Measurements from ENCODE around the gene C10orf71.

The C10orf71 gene

GRCh38 chr10:49322371-49323170 is 23.6 kb downstream of the C10orf71 start:
- Mint-ChIP-seq H3K27me3 (peaks cover 16% of the 10 kb centered on the region), H3K4me3 (no peak overlapping the region), H3K4me1 (no peaks in the 10 kb centered on the region), H3K36me3 (no peaks in the 10 kb centered on the region), H3K27ac (no peak overlapping the region), H3K9me3 (no peaks in the 10 kb centered on the region)
- DNase-seq: no peak
- CTCF ChIA-PET: no interaction called here

DNA sequence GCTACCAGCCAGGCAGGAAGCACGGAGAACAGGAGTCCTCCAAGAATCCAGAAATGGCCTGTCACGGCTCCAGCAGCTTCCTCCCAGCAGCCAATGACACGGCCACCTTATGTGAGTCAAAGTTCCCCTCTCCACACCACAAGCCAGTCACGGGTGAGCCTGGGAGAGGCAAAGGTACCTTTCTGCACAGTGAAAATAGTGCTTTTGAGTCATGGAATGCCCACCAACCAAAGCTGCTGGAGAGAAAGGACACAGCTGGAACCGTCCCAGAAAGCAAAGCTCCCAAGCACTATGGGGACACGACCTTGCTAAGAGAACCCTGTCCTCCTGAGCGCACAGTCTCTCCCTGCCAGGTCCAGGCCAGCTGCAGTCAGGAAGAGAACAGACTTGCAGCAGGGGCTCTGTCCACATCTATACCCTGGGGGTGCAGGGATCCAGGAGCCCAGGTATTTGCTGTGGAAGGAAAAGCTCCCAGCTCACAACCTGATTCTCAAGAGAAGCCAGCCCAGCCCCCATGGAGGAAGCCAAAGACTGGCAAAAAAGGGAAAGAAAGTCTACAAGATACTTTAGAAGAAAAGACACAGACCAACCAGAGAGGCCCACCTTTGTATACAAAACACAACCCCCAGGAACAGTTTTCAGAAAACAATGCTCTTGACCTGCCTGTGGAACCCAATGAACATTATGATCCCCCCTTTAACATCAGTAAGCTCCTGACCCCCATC is 24.4 kb downstream of the C10orf71 start:
- DNase-seq: no peak
- H3K36me3 Mint-ChIP-seq: no peaks in the 10 kb centered on the region
- peaks cover 17% of the 10 kb centered on the region for H3K27me3 Mint-ChIP-seq
- CTCF ChIA-PET: no interaction called here
- no peaks in the 10 kb centered on the region for H3K4me1 Mint-ChIP-seq
- no peak overlapping the region for H3K4me3 Mint-ChIP-seq
- H3K27ac Mint-ChIP-seq: no peak overlapping the region
- H3K9me3 Mint-ChIP-seq: no peaks in the 10 kb centered on the region

- no peaks in the 10 kb centered on the region for H3K4me1 Mint-ChIP-seq
- CTCF ChIA-PET: no interaction called here
These were observed 24.9 kb downstream of the C10orf71 start for GRCh38 chr10:49323896-49324270.

GRCh38 chr10:49324711-49325110 is 25.7 kb downstream of the C10orf71 start:
- Mint-ChIP-seq H3K4me3 (no peak overlapping the region), H3K4me1 (no peaks in the 10 kb centered on the region), H3K27ac (no peak overlapping the region), H3K9me3 (no peaks in the 10 kb centered on the region), H3K27me3 (peaks cover 20% of the 10 kb centered on the region), H3K36me3 (no peaks in the 10 kb centered on the region)
- CTCF ChIA-PET: interaction anchor here (0.7 kb wide), 1 partner anchor 50 kb away, joined by 3 read pairs; no protein-coding TSS in a partner anchor
- no peak for DNase-seq

More at GRCh38 chr10:49323896-49324270, 24.9 kb downstream of the C10orf71 start:
- Mint-ChIP-seq H3K9me3 (no peaks in the 10 kb centered on the region), H3K27me3 (peaks cover 17% of the 10 kb centered on the region), H3K4me3 (no peak overlapping the region), H3K27ac (no peak overlapping the region), H3K36me3 (no peaks in the 10 kb centered on the region)
- no peak for DNase-seq

DNA sequence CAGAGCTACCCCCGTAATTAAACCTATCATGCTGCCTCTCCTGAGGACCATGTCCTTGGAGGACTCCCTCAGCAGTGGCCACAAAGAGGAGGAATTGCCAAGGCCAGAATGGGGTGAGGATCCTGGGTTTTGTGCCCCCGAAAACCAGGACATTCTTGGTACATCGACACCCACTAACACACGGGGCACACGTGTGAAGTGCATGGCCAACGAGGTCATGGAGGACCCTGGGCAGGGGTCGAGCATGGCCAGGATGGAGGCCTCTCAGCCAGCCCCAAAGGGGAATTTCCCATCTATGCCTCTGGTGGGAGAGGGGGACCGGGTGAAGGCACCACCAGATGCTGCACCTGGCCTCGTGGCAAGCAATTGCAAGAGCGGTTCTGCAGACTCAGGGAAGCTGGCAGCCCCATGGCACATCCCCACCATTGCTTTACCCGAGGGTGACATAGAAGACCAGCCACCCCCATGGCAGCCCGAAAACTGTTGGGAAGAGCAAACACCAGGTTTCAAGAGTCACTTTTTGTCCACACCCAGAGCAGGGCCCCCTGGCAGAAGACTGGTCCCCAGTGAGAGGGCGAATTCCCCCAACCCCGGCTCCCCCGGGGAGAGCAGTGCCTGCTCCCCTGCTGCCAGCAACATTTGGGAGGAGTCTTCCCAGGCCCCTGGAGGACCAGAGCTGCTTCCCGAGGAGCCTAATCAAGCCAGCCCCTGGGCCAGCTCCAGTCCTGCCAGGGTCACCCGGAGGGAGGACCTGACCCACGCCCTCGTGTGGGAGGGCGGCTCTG is 26.4 kb downstream of the C10orf71 start:
- CTCF ChIA-PET: interaction anchor here (0.7 kb wide), 1 partner anchor 50 kb away, joined by 3 read pairs; no protein-coding TSS in a partner anchor
- Mint-ChIP-seq H3K27me3 (peaks cover 24% of the 10 kb centered on the region), H3K4me3 (no peak overlapping the region), H3K4me1 (no peaks in the 10 kb centered on the region), H3K9me3 (no peaks in the 10 kb centered on the region), H3K36me3 (no peaks in the 10 kb centered on the region), H3K27ac (no peak overlapping the region)
- DNase-seq: no peak

GRCh38 chr10:49325916-49326783 is 27.2 kb downstream of the C10orf71 start:
- no peak for DNase-seq
- Mint-ChIP-seq H3K4me3 (no peak overlapping the region), H3K4me1 (no peaks in the 10 kb centered on the region), H3K27ac (no peak overlapping the region), H3K27me3 (peaks cover 24% of the 10 kb centered on the region), H3K36me3 (no peaks in the 10 kb centered on the region), H3K9me3 (no peaks in the 10 kb centered on the region)
- CTCF ChIA-PET: no interaction called here

GRCh38 chr10:49327036-49327813 is 28.3 kb downstream of the C10orf71 start:
- no peak for DNase-seq
- Mint-ChIP-seq H3K36me3 (no peaks in the 10 kb centered on the region), H3K9me3 (no peaks in the 10 kb centered on the region), H3K4me3 (no peak overlapping the region), H3K4me1 (no peaks in the 10 kb centered on the region), H3K27ac (no peak overlapping the region), H3K27me3 (peaks cover 24% of the 10 kb centered on the region)
- CTCF ChIA-PET: no interaction called here

DNA sequence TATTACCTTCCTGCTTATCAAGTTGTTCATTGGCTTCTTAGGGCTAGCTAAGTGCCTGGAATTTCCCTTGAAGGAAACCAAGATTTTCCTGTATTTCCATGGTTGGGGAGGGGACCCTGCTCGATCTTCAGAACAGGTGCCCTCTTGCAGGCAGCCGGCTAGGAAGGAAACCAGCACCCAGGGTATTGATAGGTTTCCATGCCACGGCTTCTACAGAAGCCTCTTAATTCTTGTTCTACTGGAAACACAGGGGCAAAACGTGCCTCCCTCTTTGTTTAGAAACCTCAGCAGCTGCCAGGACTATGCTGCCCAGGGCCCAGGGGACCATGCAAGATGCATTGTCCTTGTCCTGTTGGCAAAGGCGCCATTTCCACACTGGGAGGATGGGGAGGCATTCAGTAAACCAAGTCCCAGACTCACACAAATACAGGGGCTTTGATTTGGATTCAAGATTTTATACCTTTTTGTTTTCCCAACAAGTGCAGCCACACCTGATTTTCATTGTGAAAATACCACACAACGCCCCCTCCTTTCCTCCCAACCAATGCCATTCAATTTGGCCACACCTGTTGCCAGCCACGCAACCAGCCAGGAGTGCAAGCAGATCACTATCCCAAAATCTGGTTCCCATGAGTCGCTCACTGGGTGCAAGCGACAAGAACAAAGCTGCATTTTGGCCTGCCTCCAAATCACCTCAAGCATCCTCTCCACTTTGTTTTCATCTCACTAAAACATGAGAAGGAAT is 29.6 kb downstream of the C10orf71 start:
- no peaks in the 10 kb centered on the region for H3K4me1 Mint-ChIP-seq
- no peak overlapping the region for H3K27ac Mint-ChIP-seq
- no peak for DNase-seq
- peaks cover 18% of the 10 kb centered on the region for H3K27me3 Mint-ChIP-seq
- no peaks in the 10 kb centered on the region for H3K9me3 Mint-ChIP-seq
- no peaks in the 10 kb centered on the region for H3K36me3 Mint-ChIP-seq
- H3K4me3 Mint-ChIP-seq: no peak overlapping the region
- CTCF ChIA-PET: no interaction called here

DNA sequence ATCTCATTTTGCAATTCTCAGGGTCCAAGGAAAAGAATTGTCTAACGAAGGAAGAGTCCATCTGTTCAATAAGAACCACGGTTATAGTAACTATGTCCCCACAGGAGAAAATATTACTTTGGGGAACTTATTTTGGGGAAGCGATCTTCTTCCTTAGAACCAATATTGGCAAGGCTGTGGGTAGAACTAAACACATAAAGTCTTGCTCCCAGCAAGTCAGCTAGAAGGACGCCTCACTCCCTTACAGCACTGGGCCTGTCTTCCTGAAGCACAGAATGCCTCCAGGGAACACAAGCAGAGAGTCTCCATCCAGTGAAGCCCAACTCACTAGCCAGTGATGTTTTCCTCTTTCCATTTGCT is 30.2 kb downstream of the C10orf71 start:
- H3K27me3 Mint-ChIP-seq: peaks cover 14% of the 10 kb centered on the region
- H3K36me3 Mint-ChIP-seq: no peaks in the 10 kb centered on the region
- H3K27ac Mint-ChIP-seq: no peak overlapping the region
- no peaks in the 10 kb centered on the region for H3K4me1 Mint-ChIP-seq
- CTCF ChIA-PET: no interaction called here
- no peak for DNase-seq
- no peaks in the 10 kb centered on the region for H3K9me3 Mint-ChIP-seq
- no peak overlapping the region for H3K4me3 Mint-ChIP-seq

- Mint-ChIP-seq H3K27me3 (peaks cover 14% of the 10 kb centered on the region), H3K36me3 (peaks cover 1% of the 10 kb centered on the region), H3K27ac (no peak overlapping the region), H3K4me1 (peaks cover 6% of the 10 kb centered on the region), H3K9me3 (peaks cover 6% of the 10 kb centered on the region), H3K4me3 (no peak overlapping the region)
- DNase-seq: no peak
- CTCF ChIA-PET: no interaction called here
These were observed 31.2 kb downstream of the C10orf71 start for GRCh38 chr10:49330127-49330665.

GRCh38 chr10:49331431-49331830 is 32.5 kb downstream of the C10orf71 start:
- Mint-ChIP-seq H3K36me3 (peaks cover 7% of the 10 kb centered on the region), H3K27me3 (peaks cover 14% of the 10 kb centered on the region), H3K4me1 (peaks cover 13% of the 10 kb centered on the region), H3K27ac (no peak overlapping the region), H3K9me3 (peaks cover 16% of the 10 kb centered on the region), H3K4me3 (no peak overlapping the region)
- no peak for DNase-seq
- CTCF ChIA-PET: interaction anchor here (1.0 kb wide), 1 partner anchor 350 kb away, joined by 3 read pairs; no protein-coding TSS in a partner anchor

- DNase-seq: no peak
- H3K36me3 Mint-ChIP-seq: peaks cover 7% of the 10 kb centered on the region
- H3K4me3 Mint-ChIP-seq: no peak overlapping the region
- peaks cover 13% of the 10 kb centered on the region for H3K4me1 Mint-ChIP-seq
- peaks cover 16% of the 10 kb centered on the region for H3K9me3 Mint-ChIP-seq
- peaks cover 14% of the 10 kb centered on the region for H3K27me3 Mint-ChIP-seq
- no peak overlapping the region for H3K27ac Mint-ChIP-seq
- CTCF ChIA-PET: no interaction called here
These were observed 33.4 kb downstream of the C10orf71 start for GRCh38 chr10:49332333-49332732.
